Measurements from ENCODE around the gene MCC.

GRCh38 chr5:113321276-113321675, 167.0 kb downstream of the MCC start:
- TF ChIP-seq ZNF274 (IDR thresholded peaks at IDR 0.05; ENCODE audit: low read depth, low read length), result no peak
- no peak for TF ChIP-seq YY1 (IDR thresholded peaks at IDR 0.05; ENCODE audit: insufficient read depth, insufficient read length)
